Parietal lobe (tissue), 2 donors: ENCODE data around the gene BOD1L1. TPM values are rescaled to one million over a fixed set of nuclear protein-coding genes. Genes with fewer than 3 reads are reported as not detected.

Source experiments
- small RNA-seq: library from RNA; depleted of rRNA; stranded (forward); fragments of <200 nt; gene quantifications from one replicate; pipeline ENCODE3, GENCODE V24; 2014; ENCODE audit warnings: low replicate concordance
- total RNA-seq: library from RNA; depleted of rRNA; stranded (reverse); fragments of >200 nt; gene quantifications from one replicate; pipeline ENCODE4 v1.2.3, GENCODE V29; 2014

Gene BOD1L1
- total RNA-seq: 79.2 TPM

DNA sequence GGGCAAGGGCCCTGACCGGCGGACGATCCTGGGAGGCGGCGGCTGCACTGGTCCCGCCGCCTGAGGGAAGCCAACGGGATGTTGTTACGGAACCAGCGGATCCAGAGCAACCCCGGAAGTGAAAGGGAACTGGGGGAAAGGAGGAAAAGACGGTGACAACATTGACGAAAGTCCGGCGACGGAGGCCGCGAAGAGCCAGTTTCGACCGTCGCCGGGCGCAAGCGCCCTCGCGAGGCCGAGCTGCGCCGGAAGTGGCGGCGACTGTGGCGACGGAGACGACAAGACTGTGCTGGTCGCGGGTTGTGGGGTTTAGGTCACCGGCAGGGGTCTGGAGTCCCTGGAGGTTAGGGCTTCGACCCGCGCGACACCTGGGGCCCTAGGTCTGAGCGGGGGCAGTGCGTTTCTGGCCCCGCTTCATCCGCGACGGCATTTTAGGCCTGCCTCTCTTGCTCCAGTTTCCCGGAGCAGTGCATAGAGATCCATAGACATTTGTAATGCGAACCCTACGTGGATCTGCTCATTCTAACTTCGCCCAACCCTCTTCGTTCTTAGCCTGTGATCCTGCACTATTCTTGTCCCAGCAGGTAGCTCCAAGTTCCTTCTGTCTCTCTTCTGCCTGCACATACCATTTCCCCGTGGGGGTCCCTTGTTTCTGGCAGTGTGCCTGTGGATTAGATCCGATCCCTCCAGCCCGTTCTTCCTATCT, at the start of gene BOD1L1:
TSS of gene BOD1L1 (minus strand) at position 120 of the 706 bp plus-strand sequence. CDS start 138 bp downstream, outside the sequence.

GRCh38 chr4:13543839-13544605, 83.5 kb downstream of the BOD1L1 start, which contains the start of gene NKX3-2:
TSS of gene NKX3-2 (minus strand) at chr4:13544508. CDS start at chr4:13544414, 94 bp downstream.

Small RNA genes lying within 50 kb of the gene (small RNA-seq; reads per million reads assigned to genes)
- 0.15 reads per million for gene MIR5091

Other genes with a start within 250 kb of the BOD1L1 start
- gene RAB28, start 143.4 kb downstream of the BOD1L1 start, total RNA-seq: 26.3 TPM
- gene NKX3-2, start 83.2 kb downstream of the BOD1L1 start, total RNA-seq: not detected